Mesenteric fat pad (tissue), 1 donor: ENCODE data around the gene NPY4R2. TPM values are rescaled to one million over a fixed set of nuclear protein-coding genes. Genes with fewer than 3 reads are reported as not detected.
"Not testable (repeated sequence)": the region's sequence is repeated elsewhere in the genome, so short reads cannot be mapped to it uniquely, and the experiment has no call there.

Experiments used
- DNase-seq: peaks from one replicate; pipeline ENCODE4 v3.0.0-alpha.2; 2020; ENCODE audit warnings: low spot score
- long read RNA-seq: library from polyadenylated mRNA; unstranded; transcript quantifications from one replicate; pipeline ENCODE4 v2.0.0, GENCODE V29; 2020
- total RNA-seq: library from RNA; stranded (reverse); fragmentation: NEBNext Ultra II Directional; extraction: Animal tissue kit (Norgen Biotek cat#: 25700); gene quantifications from one replicate; pipeline ENCODE4 v1.2.1, GENCODE V29; 2021
- donor health status: DM: yes; HTN: yes; CAD: no.

NPY4R2 gene, protein sequence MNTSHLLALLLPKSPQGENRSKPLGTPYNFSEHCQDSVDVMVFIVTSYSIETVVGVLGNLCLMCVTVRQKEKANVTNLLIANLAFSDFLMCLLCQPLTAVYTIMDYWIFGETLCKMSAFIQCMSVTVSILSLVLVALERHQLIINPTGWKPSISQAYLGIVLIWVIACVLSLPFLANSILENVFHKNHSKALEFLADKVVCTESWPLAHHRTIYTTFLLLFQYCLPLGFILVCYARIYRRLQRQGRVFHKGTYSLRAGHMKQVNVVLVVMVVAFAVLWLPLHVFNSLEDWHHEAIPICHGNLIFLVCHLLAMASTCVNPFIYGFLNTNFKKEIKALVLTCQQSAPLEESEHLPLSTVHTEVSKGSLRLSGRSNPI
- 0.29 TPM for total RNA-seq
- long read RNA-seq: 0 reads

DNA sequence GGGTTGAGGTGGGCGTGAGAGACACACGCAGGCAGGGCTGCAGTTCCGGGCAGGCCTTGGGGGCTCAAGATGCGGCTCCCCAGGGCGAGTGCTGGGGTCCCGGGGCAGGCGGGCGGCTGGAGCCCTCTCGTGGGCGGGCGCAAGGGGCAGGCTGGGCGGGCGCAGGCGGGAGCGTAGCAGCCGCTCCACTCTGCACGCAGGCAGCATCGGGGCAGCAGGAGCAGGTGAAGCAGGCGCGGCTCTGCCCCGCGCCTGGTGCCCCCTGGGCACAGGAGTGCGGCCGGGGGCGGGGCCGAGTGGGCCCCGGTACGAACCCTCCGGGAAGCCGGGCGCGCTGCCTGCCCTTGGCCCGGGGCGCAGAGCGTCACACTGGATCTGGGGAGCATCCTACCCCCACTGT is at the start of gene NPY4R2:
Gene NPY4R2, plus strand, starts transcription at position 188 of the 400 bp plus-strand sequence. CDS start 3,326 bp downstream, outside the sequence.
- DNase-seq: not testable (repeated sequence)

DNA sequence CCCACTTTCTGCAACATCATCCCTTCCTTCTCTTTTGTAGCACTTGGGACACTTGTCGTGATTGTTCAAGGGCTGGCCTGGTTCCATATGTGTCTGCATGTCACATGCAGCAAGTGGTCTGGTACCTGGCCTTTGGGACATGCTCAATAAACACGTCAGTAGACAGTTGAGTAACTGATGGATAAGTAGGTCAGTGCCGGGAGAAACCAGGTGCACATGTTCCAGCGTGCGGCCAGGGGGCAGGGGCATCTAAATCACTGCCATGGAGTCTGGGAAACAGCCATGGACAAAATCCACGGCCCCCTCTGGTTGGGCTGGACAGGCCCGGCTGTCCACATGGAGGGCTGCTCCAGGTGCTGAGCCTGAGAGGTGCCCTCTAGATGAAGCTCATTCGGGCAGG is 47.6 kb upstream of the NPY4R2 start:
- DNase-seq: not testable (repeated sequence)

DNA sequence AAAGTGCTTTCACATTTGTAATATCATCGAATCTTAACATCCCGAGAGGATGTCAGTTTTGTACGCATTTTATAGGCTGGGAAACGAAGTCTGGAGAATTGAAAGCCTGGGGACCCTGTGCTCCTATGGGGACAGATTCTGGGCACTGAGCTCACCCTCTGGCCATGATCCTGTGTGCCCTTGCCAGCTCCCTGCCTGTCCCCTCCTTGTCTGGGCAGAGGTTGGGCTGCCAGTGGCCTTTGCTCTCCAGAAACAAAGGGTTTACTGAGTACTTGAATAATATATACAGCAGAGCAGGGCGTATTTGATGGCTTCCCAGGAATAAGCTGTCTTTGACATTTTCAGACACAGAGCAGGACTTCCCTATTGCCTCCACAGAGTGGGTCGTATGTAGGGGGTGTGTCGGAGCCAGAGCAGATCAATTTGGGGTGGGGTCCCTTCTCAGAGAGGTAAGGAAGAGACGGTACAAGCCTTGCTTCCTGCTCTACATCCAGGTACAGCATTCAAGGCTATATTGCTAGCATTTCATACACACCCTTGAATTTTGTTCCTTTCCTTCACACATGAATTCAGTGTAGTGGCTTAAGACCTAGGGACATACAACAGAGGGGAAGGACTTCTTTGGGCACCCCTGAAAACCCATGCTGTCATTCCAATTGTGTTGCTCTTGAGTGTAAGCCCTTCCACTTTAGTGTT is 46.8 kb upstream of the NPY4R2 start:
- DNase-seq: not testable (repeated sequence)

DNA sequence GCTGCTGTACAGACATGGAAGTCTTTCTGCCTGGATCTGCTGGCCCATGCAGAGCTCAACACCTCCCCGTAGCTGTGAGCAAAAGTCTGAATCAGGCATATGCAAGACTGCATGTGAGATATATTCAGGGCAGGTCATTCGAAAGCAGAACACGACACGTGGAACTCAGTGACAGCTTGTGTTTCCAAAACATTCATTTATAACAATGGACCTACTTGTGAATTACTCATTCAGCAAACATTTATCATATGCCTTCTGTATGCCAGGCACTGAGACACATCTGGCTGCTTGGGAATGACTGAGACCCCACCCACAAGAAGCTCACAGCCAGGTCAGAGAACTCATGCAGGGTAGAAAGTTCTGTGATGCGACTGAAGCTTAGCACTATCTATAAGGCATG is 46.2 kb upstream of the NPY4R2 start:
- DNase-seq: not testable (repeated sequence)

DNA sequence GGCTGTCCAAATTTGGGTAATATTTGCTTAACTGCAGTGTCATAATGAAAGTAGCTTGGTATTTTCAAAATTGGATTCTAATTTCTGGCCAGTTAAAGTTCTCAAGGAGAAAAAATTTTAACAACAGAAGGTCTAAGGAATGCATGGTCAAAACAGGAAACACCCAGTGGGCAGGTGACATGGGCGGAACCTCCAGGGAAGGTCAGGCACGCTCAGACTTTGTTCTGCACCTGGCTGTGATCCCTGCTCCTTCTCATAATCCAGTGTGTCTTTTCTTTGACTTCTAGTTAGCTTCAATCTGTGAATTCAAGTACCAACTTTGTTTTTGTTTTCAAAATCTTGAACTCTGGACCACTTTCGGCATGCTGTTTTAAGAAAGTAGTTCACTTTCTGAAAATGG is 34.2 kb upstream of the NPY4R2 start:
- not testable (repeated sequence) for DNase-seq

DNA sequence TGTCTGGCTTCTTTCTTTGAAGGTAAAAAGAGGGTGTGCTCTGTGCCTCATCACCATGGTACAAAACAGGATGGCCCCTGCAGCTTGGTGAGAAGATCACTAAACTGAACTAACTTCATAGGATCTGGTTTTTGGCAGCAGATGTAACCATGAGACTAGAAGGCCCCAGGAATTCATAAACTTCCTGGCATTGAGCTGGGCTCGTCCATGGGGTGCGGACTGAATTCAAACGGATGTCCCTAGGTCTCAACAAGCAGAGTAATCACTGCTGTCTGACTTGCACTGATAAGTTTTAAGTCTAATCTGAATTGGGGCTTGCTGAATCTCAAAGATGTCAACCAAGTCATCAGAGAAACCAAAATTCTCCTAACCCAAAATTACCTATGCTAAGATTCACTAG is 33.5 kb upstream of the NPY4R2 start:
- not testable (repeated sequence) for DNase-seq

DNA sequence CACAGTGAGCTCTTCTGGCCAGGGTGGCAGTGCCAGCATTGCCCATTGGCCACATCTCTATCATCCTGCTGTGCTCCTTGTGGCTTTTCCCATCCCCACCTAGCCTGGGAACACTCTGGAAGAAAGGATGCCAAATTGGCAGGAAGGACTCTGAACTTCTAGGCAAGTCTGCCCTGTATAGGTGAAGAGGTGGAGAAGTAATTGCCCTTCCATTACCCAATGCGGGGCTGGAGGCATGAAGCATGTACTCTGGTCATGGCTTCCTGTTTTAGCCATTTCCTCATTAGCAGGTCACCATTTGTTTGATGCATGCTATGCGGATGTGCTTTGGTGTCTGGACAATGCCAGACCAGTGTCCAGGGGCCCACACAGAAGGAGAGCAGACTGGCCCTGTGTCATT is 32.1 kb upstream of the NPY4R2 start:
- not testable (repeated sequence) for DNase-seq

DNA sequence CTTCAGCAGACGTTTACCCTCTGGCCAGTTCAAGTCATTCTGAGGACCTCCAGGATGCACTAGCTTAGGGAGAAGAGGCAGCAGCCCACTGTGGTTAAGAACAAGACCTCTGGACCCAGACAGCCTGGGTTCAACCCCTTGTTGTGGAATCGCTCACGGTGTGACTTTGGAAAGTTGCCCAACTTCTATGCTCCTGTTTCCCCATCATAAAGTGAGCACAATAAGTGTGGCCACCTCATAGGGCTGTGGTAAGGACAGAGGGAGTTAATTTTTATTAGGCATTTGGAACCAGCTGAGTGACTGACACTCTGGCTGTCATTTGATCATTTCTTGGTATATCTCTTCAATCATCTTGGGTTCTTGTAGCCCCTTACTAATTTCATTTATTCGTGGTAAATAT is 31.6 kb upstream of the NPY4R2 start:
- not testable (repeated sequence) for DNase-seq

DNA sequence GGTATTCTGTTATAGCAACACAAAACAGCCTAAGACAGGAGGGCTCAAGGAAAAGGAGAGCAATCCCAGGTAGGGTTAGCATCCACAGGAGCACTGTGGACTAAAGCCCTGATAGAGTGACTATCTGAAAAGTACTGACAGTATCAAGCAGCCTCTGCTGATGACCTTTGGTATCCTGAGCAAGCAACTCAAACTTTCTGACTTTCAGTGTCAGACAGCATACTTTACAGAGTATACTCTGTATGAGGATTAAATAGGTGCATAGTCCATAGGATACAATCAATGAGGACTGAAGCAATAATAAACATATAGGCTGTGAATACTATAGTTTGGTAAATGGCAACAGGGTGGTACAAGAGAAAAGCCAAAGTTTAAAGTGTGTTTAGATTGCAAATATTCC is 27.7 kb upstream of the NPY4R2 start:
- DNase-seq: not testable (repeated sequence)

DNA sequence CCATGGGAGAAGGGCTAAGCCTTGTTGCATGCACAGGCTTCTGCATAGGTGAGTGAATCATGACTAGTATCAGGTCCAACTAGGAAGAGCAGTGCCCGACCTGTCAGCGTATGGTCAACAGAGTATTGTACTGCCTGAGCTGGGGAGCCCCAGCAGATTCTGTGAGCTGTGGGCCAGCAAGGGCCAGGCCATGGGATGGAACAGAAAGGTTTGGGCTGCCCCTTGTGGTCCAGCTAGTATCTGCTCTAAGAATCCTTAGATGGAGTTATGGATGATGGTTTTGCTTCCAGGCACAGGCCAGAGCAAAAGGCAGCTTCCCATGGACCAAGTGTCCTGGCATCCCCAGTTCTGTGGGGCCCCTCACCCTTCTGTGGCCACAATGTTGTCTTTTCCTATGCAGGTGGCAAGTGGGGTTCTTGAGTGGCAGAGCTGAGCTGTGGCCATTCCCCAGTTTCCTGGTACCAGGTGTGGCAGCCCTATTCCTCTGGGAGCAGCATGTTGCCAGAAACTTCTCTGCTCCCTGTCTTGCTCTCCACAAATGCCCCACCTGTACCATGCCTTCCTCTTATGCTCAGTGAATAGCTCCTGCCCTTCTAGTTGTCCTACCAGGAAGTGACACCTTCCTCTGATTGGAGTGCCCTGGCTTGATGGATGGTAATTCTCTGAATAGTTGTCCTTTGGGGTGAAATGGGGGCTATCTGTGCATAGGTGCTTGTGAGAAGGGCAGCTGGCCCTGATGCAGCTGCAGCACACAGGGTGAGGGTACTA is 25.8 kb upstream of the NPY4R2 start:
- DNase-seq: not testable (repeated sequence)

DNA sequence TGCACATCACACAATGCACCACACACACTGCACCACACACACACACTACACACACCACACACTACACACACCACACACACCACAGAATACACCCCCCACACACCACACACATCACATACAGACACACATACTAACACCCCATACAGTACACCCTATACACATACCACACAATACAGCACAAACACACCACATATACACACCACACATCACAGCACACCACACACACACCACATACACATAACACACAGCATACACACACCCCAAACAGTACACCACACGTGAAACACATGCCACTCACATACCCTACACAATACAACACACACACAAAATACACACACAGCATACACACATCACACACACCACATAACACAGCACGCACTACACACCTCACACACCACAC is 23.9 kb upstream of the NPY4R2 start:
- not testable (repeated sequence) for DNase-seq

DNA sequence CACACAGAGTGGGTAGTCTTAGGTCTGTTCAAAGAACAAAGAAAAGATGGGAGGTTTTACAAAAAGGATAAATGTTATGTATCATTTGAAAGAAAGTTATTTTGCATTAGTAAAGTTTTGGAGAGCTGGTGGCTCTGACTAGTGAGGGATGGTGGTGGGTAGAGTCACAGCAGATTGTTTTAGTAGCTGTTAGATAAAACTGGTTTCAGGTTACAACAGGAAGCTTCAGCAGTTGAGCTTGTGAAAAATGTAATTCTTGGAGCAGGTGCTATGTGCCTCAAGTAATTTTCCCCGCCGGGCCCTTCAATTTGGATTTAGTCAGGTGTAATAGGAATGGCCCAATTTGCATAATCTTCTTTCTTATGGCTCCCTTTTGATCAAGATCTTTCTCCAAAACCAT is 20.6 kb upstream of the NPY4R2 start:
- DNase-seq: not testable (repeated sequence)

DNA sequence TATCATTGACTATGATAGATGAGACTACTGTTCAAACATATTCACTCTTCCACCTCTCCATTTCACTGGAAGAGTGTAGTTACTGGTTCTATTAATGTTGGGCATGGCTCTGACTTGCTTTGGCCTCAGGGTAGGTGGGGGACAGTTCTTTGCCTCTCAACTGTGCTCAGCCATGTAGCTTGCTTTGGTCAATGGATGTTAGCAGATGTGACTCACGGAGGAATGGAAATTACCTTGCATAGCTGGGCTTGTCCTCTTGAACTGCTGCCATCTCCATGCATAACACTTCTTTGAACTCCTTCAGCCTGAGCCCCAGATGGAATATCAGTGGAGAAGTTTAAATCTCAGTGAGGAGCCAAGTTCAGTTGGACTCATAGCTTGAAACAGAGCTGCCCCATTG is 9.1 kb upstream of the NPY4R2 start:
- DNase-seq: not testable (repeated sequence)

DNA sequence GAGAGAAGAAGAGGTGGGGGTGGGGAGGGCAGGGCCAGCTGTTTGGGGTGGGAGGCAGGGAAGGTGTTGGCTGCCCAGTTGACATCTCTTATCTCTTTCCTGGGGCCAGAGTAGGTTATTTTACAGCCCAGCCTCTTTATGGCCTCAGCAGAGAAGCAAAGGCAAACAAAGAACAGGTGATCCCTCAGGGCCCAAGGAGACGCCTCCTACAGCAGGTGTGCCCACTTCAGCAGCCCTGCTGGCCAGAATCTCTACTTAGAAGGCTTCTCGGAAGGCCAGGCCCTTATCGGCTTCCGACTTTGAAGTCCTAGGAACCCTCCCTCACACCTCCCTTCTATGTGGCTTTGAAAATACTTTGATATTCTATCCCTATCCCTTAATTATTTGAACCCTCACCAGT is 8.0 kb upstream of the NPY4R2 start:
- not testable (repeated sequence) for DNase-seq

DNA sequence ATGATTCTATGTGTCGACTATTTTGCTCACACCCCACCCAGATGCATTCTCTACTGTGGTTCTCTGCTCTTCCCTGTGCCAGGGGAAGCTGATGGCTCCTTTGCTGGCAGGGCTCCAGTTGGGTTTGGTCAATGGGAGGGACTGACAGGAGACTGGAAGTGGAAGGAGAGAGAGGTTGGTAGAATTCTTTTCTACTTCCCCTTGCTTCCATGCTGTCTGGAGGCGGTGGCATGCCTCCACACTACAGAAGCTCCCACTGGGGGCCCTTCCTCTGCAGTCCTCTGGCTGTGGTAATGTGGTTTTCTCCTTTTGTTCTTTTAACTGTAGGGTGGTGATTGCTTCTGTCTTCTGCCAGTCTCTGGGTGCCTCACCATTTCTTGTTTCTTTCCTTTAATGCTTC is 4.4 kb upstream of the NPY4R2 start:
- not testable (repeated sequence) for DNase-seq

DNA sequence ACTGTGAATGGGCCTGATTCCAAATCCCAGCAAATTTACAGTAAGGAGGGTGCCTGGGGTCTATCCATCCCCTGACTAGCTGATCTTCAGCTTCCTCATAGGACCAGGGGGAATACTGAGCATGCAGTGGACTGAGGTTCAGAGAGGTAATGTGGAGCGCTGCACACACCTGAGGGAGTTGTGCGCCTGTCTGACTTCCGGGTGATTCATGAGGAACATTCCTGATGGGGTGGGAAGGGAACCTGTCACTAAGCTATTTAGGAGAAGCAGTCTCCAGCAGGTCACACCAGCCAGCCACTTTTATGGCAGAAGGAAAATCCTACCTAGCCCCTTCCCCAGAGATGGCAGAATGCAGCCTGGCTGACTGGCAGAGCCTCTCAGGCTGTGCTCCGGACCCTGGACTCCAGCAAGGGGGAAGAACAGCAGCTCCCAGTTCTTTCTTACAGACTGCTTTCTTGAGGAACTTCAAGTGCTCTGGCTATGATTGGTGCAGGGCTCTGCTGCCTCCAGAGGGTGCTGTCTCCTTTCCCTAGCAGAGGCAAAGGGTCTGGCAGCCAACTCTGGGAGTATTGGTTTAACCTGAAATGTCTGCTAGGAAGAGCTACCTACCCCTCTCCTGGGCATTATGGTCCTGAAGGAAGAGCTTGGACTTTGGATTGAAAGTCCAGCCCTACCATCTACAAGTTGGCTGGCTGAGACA is 2.5 kb upstream of the NPY4R2 start:
- DNase-seq: not testable (repeated sequence)

DNA sequence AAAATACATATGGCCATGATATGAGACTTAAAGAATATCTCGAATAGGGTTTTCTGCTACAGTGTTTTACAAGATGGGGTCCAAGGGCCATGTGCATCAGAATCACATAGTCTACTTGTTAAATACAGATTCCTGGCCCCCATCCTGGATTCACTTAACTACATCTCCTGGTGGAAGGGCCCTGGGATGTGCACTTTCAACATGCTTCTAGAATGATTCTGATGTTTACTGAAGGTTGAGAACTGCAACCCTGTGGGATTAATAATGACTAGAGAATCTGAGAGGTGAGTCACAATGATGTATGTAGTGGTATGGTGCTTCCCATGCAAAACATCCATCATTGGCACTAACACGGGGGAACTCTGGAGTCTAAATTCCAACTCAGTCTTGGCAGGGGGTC is 2.1 kb downstream of the NPY4R2 start:
- DNase-seq: not testable (repeated sequence)

DNA sequence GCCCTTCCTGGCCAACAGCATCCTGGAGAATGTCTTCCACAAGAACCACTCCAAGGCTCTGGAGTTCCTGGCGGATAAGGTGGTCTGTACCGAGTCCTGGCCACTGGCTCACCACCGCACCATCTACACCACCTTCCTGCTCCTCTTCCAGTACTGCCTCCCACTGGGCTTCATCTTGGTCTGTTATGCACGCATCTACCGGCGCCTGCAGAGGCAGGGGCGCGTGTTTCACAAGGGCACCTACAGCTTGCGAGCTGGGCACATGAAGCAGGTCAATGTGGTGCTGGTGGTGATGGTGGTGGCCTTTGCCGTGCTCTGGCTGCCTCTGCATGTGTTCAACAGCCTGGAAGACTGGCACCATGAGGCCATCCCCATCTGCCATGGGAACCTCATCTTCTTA is 4.0 kb downstream of the NPY4R2 start:
- not testable (repeated sequence) for DNase-seq

DNA sequence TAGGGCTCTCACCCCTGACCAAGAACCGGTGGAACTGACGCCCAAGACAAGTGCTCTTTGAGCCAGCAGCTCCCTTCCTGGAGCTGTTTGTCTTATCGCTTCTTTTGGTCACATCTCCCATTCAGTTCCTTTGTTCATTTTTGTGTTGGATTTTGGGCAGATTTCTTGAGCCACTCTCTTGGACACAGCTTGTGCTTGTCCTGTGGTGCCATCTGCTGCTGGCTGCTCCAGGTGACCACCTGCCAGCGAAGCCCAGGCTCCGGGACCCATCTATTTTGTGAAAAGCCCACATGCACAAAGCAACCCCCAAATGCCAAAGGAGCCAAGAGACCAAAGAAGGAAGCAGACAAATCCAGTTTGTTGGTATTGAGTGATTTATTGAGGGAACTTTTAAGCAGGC is 6.2 kb downstream of the NPY4R2 start:
- not testable (repeated sequence) for DNase-seq

DNA sequence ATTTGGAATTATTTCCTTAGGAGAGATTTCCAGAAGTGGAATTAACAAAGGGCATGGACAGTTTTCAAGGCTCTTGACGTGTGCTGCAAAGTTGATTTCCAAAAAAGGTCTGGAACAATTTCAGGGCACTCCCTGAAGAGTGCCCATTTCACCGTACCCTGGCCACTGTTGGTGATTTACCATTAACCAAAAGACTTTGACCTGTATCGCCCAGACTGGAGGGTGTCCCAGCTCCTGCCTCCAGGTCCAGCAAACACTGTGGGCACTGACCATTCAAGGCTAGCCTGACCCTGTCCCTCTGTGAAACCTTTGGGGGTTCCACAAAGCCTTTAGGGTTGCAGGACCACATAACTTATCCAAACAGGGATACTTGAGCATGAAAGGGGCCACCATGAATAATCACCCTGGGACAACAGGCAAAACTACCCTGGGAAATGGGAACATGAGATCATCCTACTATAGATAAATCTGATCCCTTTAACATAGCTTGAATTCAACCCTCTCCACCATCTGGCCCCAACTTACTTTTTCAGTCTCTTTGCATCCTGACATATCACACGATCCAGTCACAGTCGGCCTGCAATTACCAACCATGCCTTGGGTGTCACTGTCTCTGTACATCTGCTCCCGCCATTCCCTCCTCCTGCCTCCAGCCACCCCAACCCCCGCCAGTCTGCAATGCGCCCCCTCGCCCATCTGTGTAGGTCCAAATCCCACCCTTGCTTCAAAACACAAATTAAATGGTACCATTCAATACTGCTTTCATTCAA is 8.9 kb downstream of the NPY4R2 start:
- DNase-seq: not testable (repeated sequence)
